SK-N-SH treated with all-trans-retinoic acid at 6 μM for 48 hours (cell line): Measurements from ENCODE around the gene SEBOX.

Source experiments
- ATAC-seq: fragments of 200-7000 bp; cut with Tn5 transposase; 3 replicates; pipeline ENCODE4 v1.9.1; 2020; ENCODE audit warnings: mild to moderate bottlenecking, moderate library complexity
- BACH2 ChIP-seq: fragments of 250-450 bp; sonication (Bioruptor Pico); IDR thresholded peaks from 2 replicates; pipeline ENCODE4 v1.9.0; 2021; ENCODE audit warnings: mild to moderate bottlenecking, borderline replicate concordance
- CREB5 ChIP-seq: fragments of 250-450 bp; sonication (Bioruptor Pico); IDR thresholded peaks from 2 replicates; pipeline ENCODE4 v1.5.1; 2020; ENCODE audit warnings: low read depth, mild to moderate bottlenecking, moderate library complexity
- CSDC2 ChIP-seq: fragments of 250-450 bp; sonication (Bioruptor Pico); IDR thresholded peaks from 2 replicates; pipeline ENCODE4 v1.5.0; 2020; ENCODE audit warnings: mild to moderate bottlenecking, moderate library complexity
- CSRNP3 ChIP-seq: fragments of 250-450 bp; sonication (Bioruptor Pico); IDR thresholded peaks from 2 replicates; pipeline ENCODE4 v1.5.1; 2021; ENCODE audit warnings: mild to moderate bottlenecking, moderate library complexity
- GLIS3 ChIP-seq: fragments of 250-450 bp; sonication (Bioruptor Pico); IDR thresholded peaks from 2 replicates; pipeline ENCODE4 v1.5.0; 2020; ENCODE audit warnings: mild to moderate bottlenecking, moderate library complexity
- ISL1 ChIP-seq: fragments of 250-450 bp; sonication (Bioruptor Pico); IDR thresholded peaks from 2 replicates; pipeline ENCODE4 v2.1.2; 2022; ENCODE audit warnings: mild to moderate bottlenecking, moderate library complexity
- PATZ1 ChIP-seq: fragments of 250-450 bp; sonication (Bioruptor Pico); IDR thresholded peaks from 2 replicates; pipeline ENCODE4 v1.8.0; 2020; ENCODE audit warnings: mild to moderate bottlenecking, moderate library complexity, borderline replicate concordance
- POU6F1 ChIP-seq: fragments of 250-450 bp; sonication (Bioruptor Pico); IDR thresholded peaks from 2 replicates; pipeline ENCODE4 v1.8.0; 2021; ENCODE audit warnings: low read depth, mild to moderate bottlenecking, moderate library complexity, borderline replicate concordance
- PPARA ChIP-seq: fragments of 250-450 bp; sonication (Bioruptor Pico); IDR thresholded peaks from 2 replicates; pipeline ENCODE4 v1.5.0; 2020; ENCODE audit warnings: mild to moderate bottlenecking, borderline replicate concordance
- SNAI2 ChIP-seq: fragments of 250-450 bp; sonication (Bioruptor Pico); IDR thresholded peaks from 2 replicates; pipeline ENCODE4 v1.5.0; 2020; ENCODE audit warnings: mild to moderate bottlenecking, moderate library complexity
- TCF4 ChIP-seq: fragments of 250-450 bp; sonication (Bioruptor Pico); IDR thresholded peaks from 2 replicates; pipeline ENCODE4 v1.8.0; 2021; ENCODE audit warnings: mild to moderate bottlenecking, moderate library complexity, borderline replicate concordance
- TOX ChIP-seq: fragments of 250-450 bp; sonication (Bioruptor Pico); IDR thresholded peaks from 2 replicates; pipeline ENCODE4 v1.8.0; 2021; ENCODE audit warnings: mild to moderate bottlenecking, moderate library complexity, borderline replicate concordance
- TSHZ2 ChIP-seq: fragments of 250-450 bp; sonication (Bioruptor Pico); IDR thresholded peaks from 2 replicates; pipeline ENCODE4 v1.5.0; 2020; ENCODE audit warnings: mild to moderate bottlenecking, moderate library complexity
- ZC3H10 ChIP-seq: fragments of 250-450 bp; sonication (Bioruptor Pico); IDR thresholded peaks from 2 replicates; pipeline ENCODE4 v1.5.1; 2021; ENCODE audit warnings: mild to moderate bottlenecking, moderate library complexity
- ZFP30 ChIP-seq: fragments of 450-650 bp; formaldehyde crosslinking; IDR thresholded peaks from 2 replicates; pipeline ENCODE4 v1.5.0; 2022; ENCODE audit warnings: mild to moderate bottlenecking, moderate library complexity
- ZNF565 ChIP-seq: fragments of 450-650 bp; formaldehyde crosslinking; conservative IDR thresholded peaks from 2 replicates; pipeline ENCODE4 v1.5.0; 2020; ENCODE audit warnings: low read depth, mild to moderate bottlenecking, moderate library complexity
- ZNF8 ChIP-seq: fragments of 450-650 bp; formaldehyde crosslinking; IDR thresholded peaks from 2 replicates; pipeline ENCODE4 v1.5.0; 2020; ENCODE audit warnings: mild to moderate bottlenecking, moderate library complexity

Gene SEBOX

GRCh38 chr17:28368915-28369683 lies 4.1 kb upstream of the SEBOX start:
- ATAC-seq = no peak
- TF ChIP-seq TSHZ2 = no peak

GRCh38 chr17:28368306-28368831 lies 3.4 kb upstream of the SEBOX start:
- no peak for ATAC-seq
- no peak for TF ChIP-seq SNAI2 (CRISPR knock-in tag)
- no peak for TF ChIP-seq TSHZ2
- TF ChIP-seq TCF4 (CRISPR knock-in tag) = no peak
- no peak for TF ChIP-seq ZNF8 (CRISPR knock-in tag)
- TF ChIP-seq ZNF565 (CRISPR knock-in tag) = no peak
- TF ChIP-seq BACH2 (CRISPR knock-in tag) = no peak
- TF ChIP-seq CREB5 (CRISPR knock-in tag) = no peak
- TF ChIP-seq GLIS3 (CRISPR knock-in tag) = no peak
- TF ChIP-seq POU6F1 (CRISPR knock-in tag) = no peak
- no peak for TF ChIP-seq ISL1 (CRISPR knock-in tag)
- no peak for TF ChIP-seq PPARA (CRISPR knock-in tag)
- no peak for TF ChIP-seq PATZ1 (CRISPR knock-in tag)
- no peak for TF ChIP-seq CSDC2
- TF ChIP-seq ZFP30 (CRISPR knock-in tag) = no peak
- no peak for TF ChIP-seq CSRNP3 (CRISPR knock-in tag)
- TF ChIP-seq TOX (CRISPR knock-in tag) = no peak
- no peak for TF ChIP-seq ZC3H10 (CRISPR knock-in tag)
